GM18909 (cell line): ENCODE data around the gene DYDC2.
A peak's percentile ranks its signal among the peaks of the same experiment; 100 is the strongest.
"Not testable (repeated sequence)": the region's sequence is repeated elsewhere in the genome, so short reads cannot be mapped to it uniquely, and the experiment has no call there.

Experiments
- ATAC-seq: cut with Tn5 transposase; IDR thresholded peaks from one replicate; pipeline ENCODE4 v1.9.1; 2021; ENCODE audit warnings: mild to moderate bottlenecking; ENCODE audit not compliant: unreplicated experiment, poor library complexity

The DYDC2 gene

GRCh38 chr10:80356563-80356988 lies at the start of gene DYDC2, which contains the start of gene DYDC1:
TSS of gene DYDC2 (plus strand) at chr10:80356781. CDS start at chr10:80362444, 5,663 bp downstream.
TSS of gene DYDC1 (minus strand) at chr10:80356755. CDS start at chr10:80352601, 4,154 bp downstream.
- peak; percentile 88 for ATAC-seq

- ATAC-seq, result no peak
Measured at GRCh38 chr10:80313523-80313922, 43.1 kb upstream of the DYDC2 start.

- ATAC-seq, result no peak
Measured at GRCh38 chr10:80315391-80315790, 41.2 kb upstream of the DYDC2 start.

- no peak for ATAC-seq
Measured at GRCh38 chr10:80318742-80319141, 37.8 kb upstream of the DYDC2 start.

GRCh38 chr10:80319318-80319717 lies 37.3 kb upstream of the DYDC2 start:
- ATAC-seq, result no peak

- ATAC-seq, result no peak
Measured at GRCh38 chr10:80319725-80320290, 36.8 kb upstream of the DYDC2 start.

- ATAC-seq, result no peak
Measured at GRCh38 chr10:80320377-80320776, 36.2 kb upstream of the DYDC2 start.

- ATAC-seq, result no peak
Measured at GRCh38 chr10:80321183-80321582, 35.4 kb upstream of the DYDC2 start.

- no peak for ATAC-seq
Measured at GRCh38 chr10:80322158-80322557, 34.4 kb upstream of the DYDC2 start.

- ATAC-seq, result no peak
Measured at GRCh38 chr10:80322711-80323110, 33.9 kb upstream of the DYDC2 start.

- ATAC-seq, result no peak
Measured at GRCh38 chr10:80323311-80323710, 33.3 kb upstream of the DYDC2 start.

GRCh38 chr10:80324086-80324485 lies 32.5 kb upstream of the DYDC2 start:
- no peak for ATAC-seq

GRCh38 chr10:80324891-80325364 lies 31.7 kb upstream of the DYDC2 start:
- no peak for ATAC-seq

GRCh38 chr10:80333983-80334382 lies 22.6 kb upstream of the DYDC2 start:
- no peak for ATAC-seq

- ATAC-seq, result no peak
Measured at GRCh38 chr10:80344276-80344675, 12.3 kb upstream of the DYDC2 start.

- ATAC-seq, result no peak
Measured at GRCh38 chr10:80344912-80345311, 11.7 kb upstream of the DYDC2 start.

GRCh38 chr10:80350251-80350650 lies 6.3 kb upstream of the DYDC2 start:
- ATAC-seq, result no peak

- no peak for ATAC-seq
Measured at GRCh38 chr10:80351220-80351619, 5.4 kb upstream of the DYDC2 start.

GRCh38 chr10:80356989-80357850 lies 639 bp downstream of the DYDC2 start:
- no peak for ATAC-seq

- no peak for ATAC-seq
Measured at GRCh38 chr10:80357851-80358125, 1.2 kb downstream of the DYDC2 start.

GRCh38 chr10:80358925-80359324 lies 2.3 kb downstream of the DYDC2 start:
- not testable (repeated sequence) for ATAC-seq

- ATAC-seq, result no peak
Measured at GRCh38 chr10:80359644-80360043, 3.1 kb downstream of the DYDC2 start.
